Body of pancreas (tissue), 4 donors: Measurements from ENCODE around the gene NYAP1.

Experiments
- CTCF ChIP-seq, 7 experiments: fragments of 450-650 bp in 4 of 7; fragments of 200-600 bp in 3 of 7; sonication (generic) in 3 of 7; IDR thresholded peaks; one replicate each; pipeline ENCODE4 v1.5.1; 2016 to 2019; ENCODE audit warnings: antibody characterized with exemption in 7 of 7
- POLR2A ChIP-seq, 3 donors: fragments of 450-650 bp; IDR thresholded peaks; one replicate each; pipeline ENCODE4 v1.6.1; 2016; ENCODE audit warnings: antibody characterized with exemption in 3 of 3, mild to moderate bottlenecking in 2 of 3

- TF ChIP-seq CTCF (IDR thresholded peaks at IDR 0.05) (no peak), POLR2A (IDR thresholded peaks at IDR 0.05) (no peak)
Measured at GRCh38 chr7:100544386-100544785, 60.7 kb downstream of the NYAP1 start.
